PFSK-1 (cell line): ENCODE data around the gene FOXO1.

Experiments used
- FOXP2 ChIP-seq: optimal IDR thresholded peaks from 2 replicates; pipeline ENCODE3; 2011; ENCODE audit warnings: borderline replicate concordance, control low read depth, inconsistent platforms; ENCODE audit not compliant: insufficient read depth; ENCODE audit errors: extremely low read length, extremely low read depth
- POLR2AphosphoS5 ChIP-seq: IDR thresholded peaks from 2 replicates; pipeline ENCODE4 v1.6.1; 2012; ENCODE audit warnings: low read depth, mild to moderate bottlenecking, control low read depth, low read length, moderate library complexity
- REST ChIP-seq, 2 experiments: IDR thresholded peaks; 2 replicates each; pipeline versions ENCODE4 v1.6.1 to v1.8.0; 2011 to 2012; ENCODE audit warnings: low read depth in 2 of 2, low read length in 2 of 2, control low read depth in 1 of 2, inconsistent platforms in 1 of 2, mild to moderate bottlenecking in 1 of 2, moderate library complexity in 1 of 2; ENCODE audit not compliant: insufficient read depth in 1 of 2
- SIN3A ChIP-seq: IDR thresholded peaks from 2 replicates; pipeline ENCODE4 v1.6.1; 2012; ENCODE audit warnings: mild to moderate bottlenecking, low read length, moderate library complexity, borderline replicate concordance; ENCODE audit not compliant: insufficient read depth

GRCh38 chr13:40536443-40537113 lies 129.9 kb downstream of the FOXO1 start:
- TF ChIP-seq POLR2AphosphoS5: no peak
- no peak for TF ChIP-seq SIN3A
- no peak for TF ChIP-seq REST (IDR thresholded peaks at IDR 0.05; ENCODE audit: insufficient read depth in 1 of 2, low read depth in 2 of 2, low read length in 2 of 2)
- no peak for TF ChIP-seq FOXP2
